22Rv1 (cell line): Measurements from ENCODE around the gene FBXO48.

ENCODE experiments used
- H3K27ac ChIP-seq: fragments of 450-650 bp; 2 replicates; pipeline ENCODE4 v1.5.1; 2017
- ZFX ChIP-seq: fragments of 450-650 bp; IDR thresholded peaks from 2 replicates; pipeline ENCODE4 v1.6.1; 2017; ENCODE audit warnings: antibody characterized with exemption, borderline replicate concordance
- TF ChIP-seq, protein P1 (sequence below): fragments of 450-650 bp; IDR thresholded peaks from 2 replicates; pipeline ENCODE4 v1.5.1; 2017; ENCODE audit warnings: mild to moderate bottlenecking

Gene FBXO48

DNA sequence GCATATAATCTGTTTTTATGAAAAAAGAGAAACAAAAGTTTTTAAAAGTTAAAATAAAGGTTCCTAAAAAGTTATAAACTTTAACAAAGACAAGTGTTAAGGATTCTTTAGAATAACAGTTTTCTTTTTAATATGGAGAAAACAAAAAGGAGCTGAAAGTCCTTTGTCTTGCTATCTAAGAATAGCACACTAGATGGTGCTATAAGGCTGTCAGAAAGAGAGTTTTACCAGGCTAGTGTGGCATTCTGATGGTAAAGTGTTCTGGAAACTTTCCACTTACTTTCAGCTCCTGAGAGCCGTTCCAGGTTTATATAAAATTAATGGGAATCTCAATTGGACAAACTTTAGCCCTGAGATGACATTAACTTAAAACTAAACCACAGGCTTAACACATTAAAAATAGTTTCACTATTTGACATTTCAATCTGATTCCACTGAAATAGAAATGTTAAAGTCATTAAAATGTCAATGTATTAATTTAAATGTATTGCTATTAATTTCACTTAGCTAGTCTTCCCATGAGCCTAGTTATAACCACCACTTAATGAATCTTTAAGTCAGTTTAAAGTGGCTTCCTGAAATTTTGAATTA is 3.7 kb downstream of the FBXO48 start:
- H3K27ac ChIP-seq, result no peak overlapping the region
- TF ChIP-seq, protein P1, sequence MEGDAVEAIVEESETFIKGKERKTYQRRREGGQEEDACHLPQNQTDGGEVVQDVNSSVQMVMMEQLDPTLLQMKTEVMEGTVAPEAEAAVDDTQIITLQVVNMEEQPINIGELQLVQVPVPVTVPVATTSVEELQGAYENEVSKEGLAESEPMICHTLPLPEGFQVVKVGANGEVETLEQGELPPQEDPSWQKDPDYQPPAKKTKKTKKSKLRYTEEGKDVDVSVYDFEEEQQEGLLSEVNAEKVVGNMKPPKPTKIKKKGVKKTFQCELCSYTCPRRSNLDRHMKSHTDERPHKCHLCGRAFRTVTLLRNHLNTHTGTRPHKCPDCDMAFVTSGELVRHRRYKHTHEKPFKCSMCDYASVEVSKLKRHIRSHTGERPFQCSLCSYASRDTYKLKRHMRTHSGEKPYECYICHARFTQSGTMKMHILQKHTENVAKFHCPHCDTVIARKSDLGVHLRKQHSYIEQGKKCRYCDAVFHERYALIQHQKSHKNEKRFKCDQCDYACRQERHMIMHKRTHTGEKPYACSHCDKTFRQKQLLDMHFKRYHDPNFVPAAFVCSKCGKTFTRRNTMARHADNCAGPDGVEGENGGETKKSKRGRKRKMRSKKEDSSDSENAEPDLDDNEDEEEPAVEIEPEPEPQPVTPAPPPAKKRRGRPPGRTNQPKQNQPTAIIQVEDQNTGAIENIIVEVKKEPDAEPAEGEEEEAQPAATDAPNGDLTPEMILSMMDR, result peak; percentile 86
- TF ChIP-seq ZFX, result no peak

DNA sequence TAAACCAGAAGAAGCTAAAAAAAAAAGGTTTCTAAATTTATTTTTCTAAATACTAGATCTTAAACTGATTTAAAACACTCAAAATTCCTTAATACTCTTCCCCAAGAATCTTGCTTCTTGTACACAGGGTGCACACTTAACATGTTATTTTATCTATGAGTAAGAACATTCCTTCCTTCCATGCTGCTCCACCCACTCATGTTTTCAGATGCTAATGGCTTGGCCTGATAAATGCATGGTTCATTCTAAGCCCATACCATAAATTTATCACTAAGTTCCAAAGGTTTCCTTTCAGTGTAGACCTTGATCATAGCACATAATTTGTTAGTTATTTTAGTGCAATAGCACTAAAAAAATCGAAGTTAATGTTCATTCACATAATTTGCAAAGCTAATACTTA is 8.1 kb downstream of the FBXO48 start:
- no peak for TF ChIP-seq ZFX
- TF ChIP-seq, protein P1, result no peak
- no peak overlapping the region for H3K27ac ChIP-seq

DNA sequence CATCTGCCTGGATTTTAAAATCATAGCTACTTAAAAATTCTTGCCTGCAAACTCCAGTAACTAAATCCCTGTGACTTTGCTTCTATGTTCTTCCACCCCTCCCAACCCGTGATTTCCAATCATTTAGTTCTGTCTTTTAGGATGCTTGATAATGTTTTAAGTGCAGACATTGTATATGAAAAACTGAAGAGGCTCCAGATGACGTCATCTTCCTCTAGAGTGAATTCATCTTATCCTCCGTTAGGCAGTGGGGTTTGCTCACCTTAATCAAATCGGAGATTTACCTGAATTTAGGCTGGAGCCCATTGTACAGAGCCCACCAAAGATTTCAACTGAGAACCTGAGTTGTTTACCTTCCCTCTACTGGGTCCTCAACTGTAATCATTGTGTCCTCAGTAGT is 10.9 kb downstream of the FBXO48 start:
- H3K27ac ChIP-seq, result no peak overlapping the region
- no peak for TF ChIP-seq ZFX
- TF ChIP-seq, protein P1, result no peak

DNA sequence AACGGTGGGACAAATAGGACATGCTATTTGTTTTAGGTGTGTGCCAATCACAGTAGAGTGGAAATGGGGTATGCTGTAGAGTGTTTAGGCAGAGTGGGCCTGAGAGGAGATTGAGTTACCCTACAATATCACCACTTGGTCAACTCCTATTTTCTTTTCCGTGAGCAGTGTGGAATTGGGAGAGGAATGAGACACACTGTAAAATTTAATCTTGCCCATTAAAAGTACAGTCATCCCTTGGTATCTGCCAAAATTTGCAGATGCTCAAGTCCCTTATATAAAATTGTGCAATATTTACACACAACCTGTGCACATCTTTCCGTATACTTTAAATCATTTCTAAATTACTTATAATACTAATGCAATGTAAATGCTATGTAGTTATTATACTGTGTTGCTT is 12.4 kb downstream of the FBXO48 start:
- TF ChIP-seq, protein P1, result no peak
- TF ChIP-seq ZFX, result no peak
- no peak overlapping the region for H3K27ac ChIP-seq

DNA sequence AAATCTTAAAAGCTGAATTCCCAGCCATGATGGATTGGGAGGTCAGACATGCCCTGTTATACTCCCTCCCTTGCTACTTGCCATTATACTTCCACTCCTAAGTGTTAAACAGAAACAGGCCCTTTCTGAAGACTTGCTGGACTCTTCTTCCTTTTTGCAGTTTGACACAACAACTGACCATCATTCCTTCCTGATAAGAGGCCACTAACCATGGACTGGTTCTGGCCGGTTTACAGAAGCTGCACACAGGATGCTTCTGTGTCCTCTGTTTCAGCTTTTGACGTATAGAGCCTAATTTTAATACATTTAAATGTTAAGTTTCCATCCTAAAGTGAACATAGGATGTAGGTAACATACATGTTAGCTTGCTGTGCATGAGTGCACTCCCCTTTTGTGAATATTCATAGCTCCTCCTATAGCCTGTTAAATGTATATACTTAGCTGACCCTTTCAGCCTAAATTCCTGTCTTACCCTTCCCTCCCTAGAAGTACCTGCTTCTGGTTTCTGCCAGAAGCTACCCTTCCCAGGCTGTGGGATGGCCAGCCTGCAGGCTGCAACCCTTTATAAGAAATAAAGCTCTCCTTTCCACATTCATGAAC is 13.2 kb downstream of the FBXO48 start:
- TF ChIP-seq, protein P1, result no peak
- TF ChIP-seq ZFX, result no peak
- H3K27ac ChIP-seq, result 0 out of 2 replicates have a peak overlapping the region, but pooled peaks have one; percentile 29

DNA sequence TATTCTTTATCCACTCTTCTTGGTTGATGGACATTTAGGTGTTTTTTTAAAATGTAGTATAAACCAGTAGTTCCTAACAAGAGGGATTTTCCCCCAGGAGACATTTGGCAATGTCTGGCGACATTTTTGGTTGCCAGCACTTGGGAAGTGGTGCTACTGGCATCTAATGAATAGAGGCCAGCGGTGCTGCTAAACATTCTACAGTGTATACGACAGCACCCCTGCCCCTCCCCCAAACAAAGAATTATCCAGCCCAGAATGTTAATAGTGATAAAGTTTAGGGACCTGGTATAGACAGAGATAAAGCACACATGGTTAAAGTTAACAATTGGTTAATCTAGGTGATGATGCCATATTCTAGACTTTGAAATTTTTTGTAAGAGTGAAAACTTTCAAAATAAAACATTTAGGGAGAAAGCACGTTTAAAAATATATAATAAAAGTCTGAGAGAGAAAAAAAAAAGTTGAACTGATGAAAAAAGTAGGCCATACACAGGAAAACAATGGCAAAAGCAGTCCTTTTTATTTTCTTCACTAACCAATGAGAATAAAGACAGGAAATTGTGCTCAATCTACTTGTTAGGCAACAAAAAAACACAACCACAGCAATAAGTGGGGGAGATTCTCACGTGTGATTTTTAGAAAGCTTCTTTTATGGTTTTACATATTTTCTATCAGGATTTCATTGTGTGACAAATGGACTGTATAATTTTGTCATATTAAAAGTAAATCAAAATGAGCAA is 14.8 kb downstream of the FBXO48 start:
- H3K27ac ChIP-seq, result no peak overlapping the region
- TF ChIP-seq, protein P1, result no peak
- no peak for TF ChIP-seq ZFX
